ENCODE results near the gene PIGR. TPM values are rescaled to one million over a fixed set of nuclear protein-coding genes. Genes with fewer than 3 reads are reported as not detected.

PIGR gene
- polyA plus RNA-seq, 1 donor from 2014 or later = not detected

DNA sequence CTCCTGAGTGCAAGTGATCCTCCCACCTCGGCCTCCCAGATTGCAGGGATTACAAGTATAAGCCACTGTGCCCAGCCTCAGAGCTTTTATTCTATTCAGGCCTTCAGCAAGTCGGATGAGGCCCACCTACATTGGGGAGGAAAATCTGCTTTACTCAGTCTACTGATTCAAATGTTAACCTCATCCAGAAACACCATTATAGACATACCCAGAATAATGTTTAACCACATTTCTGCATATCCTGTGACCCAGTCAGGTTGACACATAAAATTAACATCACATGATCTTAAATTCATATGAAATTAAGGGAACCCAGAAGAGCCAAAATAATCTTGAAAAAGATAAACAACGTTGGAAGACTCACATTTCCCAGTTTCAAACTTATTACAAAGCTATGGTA is 66.0 kb downstream of the PIGR start:
- Histone ChIP-seq H3K27ac (ENCODE audit: low read length) (no peak overlapping the region), H3K9ac (ENCODE audit: low read length) (no peak overlapping the region), H3F3A (ENCODE audit: insufficient read depth, low read length, poor library complexity, severe bottlenecking) (no peaks in the 10 kb centered on the region)

More for the DNA sequence above, 66.0 kb downstream of the PIGR start:
- TF ChIP-seq EZH2 (IDR thresholded peaks at IDR 0.05; ENCODE audit: borderline replicate concordance, insufficient read depth, low read length, poor library complexity, severe bottlenecking) = no peak
- TF ChIP-seq MXI1 (conservative IDR thresholded peaks at IDR 0.05; ENCODE audit: poor library complexity, severe bottlenecking) = no peak
- Histone ChIP-seq H3K79me2 (replicated peaks; ENCODE audit: insufficient read depth, low read length) (no peaks in the 10 kb centered on the region), H4K20me1 (ENCODE audit: insufficient read depth) (no peaks in the 10 kb centered on the region), H3K4me3 (ENCODE audit: low read length) (no peak overlapping the region), H3K4me2 (ENCODE audit: low read length) (no peak overlapping the region), H3K27me3 (ENCODE audit: insufficient read depth, low read depth, low read length) (no peaks in the 10 kb centered on the region), H3K36me3 (ENCODE audit: insufficient read depth, low read length) (no peaks in the 10 kb centered on the region), H3K9me2 (ENCODE audit: insufficient read depth, low read length) (no peaks in the 10 kb centered on the region), H2AFZ (ENCODE audit: low read depth, low read length) (no peak overlapping the region), H3K9me3 (ENCODE audit: low read length) (no peaks in the 10 kb centered on the region)

Other genes with a start within 250 kb of the PIGR start
- not detected in 2 replicates for gene IL19, start 175.7 kb downstream of the PIGR start, polyA plus RNA-seq
- not detected in 2 replicates for gene IL10, start 174.0 kb downstream of the PIGR start, polyA plus RNA-seq
- gene IL20, start 80.8 kb downstream of the PIGR start, polyA plus RNA-seq = not detected in 2 replicates
- gene IL24, start 49.0 kb downstream of the PIGR start, polyA plus RNA-seq = not detected in 2 replicates
- not detected in 2 replicates for gene FCMR, start 24.5 kb downstream of the PIGR start, polyA plus RNA-seq
- gene FCAMR, start 24.0 kb upstream of the PIGR start, polyA plus RNA-seq = not detected in 2 replicates
- gene C1orf116, start 86.3 kb upstream of the PIGR start, polyA plus RNA-seq = not detected in 2 replicates
- 9.3 and 9.9 TPM in 2 replicates for gene YOD1, start 104.7 kb upstream of the PIGR start, polyA plus RNA-seq
- gene PFKFB2, start 106.8 kb upstream of the PIGR start, polyA plus RNA-seq = 9.3 and 9.8 TPM in 2 replicates
- not detected in 2 replicates for gene C4BPB, start 142.4 kb upstream of the PIGR start, polyA plus RNA-seq
- not detected in 2 replicates for gene C4BPA, start 157.8 kb upstream of the PIGR start, polyA plus RNA-seq

Data from neural cell (in vitro differentiated cells).